Skeletal muscle tissue (tissue), 4 donors: ENCODE results near the gene DYRK2. TPM values are rescaled to one million over a fixed set of nuclear protein-coding genes. Genes with fewer than 3 reads are reported as not detected.
A peak's percentile ranks its signal among the peaks of the same experiment; 100 is the strongest.

Experiments
- H3K27ac ChIP-seq: one replicate; pipeline ENCODE4 v1.7.0; 2013; ENCODE audit warnings: mild to moderate bottlenecking, low read depth, low read length, inconsistent platforms
- H3K27me3 ChIP-seq, 3 donors: one replicate each; pipeline ENCODE4 v1.7.0; 2013; ENCODE audit warnings: low read length in 3 of 3; ENCODE audit not compliant: control insufficient read depth in 3 of 3, insufficient read depth in 3 of 3
- H3K36me3 ChIP-seq, 3 donors: one replicate each; pipeline ENCODE4 v1.7.0; 2013; ENCODE audit warnings: low read length in 3 of 3; ENCODE audit not compliant: control insufficient read depth in 3 of 3, insufficient read depth in 3 of 3
- H3K4me1 ChIP-seq, 3 donors: one replicate each; pipeline ENCODE4 v1.7.0; 2013; ENCODE audit warnings: low read length in 3 of 3, mild to moderate bottlenecking in 3 of 3; ENCODE audit not compliant: control insufficient read depth in 3 of 3, insufficient read depth in 3 of 3
- H3K4me3 ChIP-seq, 3 donors: one replicate each; pipeline ENCODE4 v1.7.0; 2013; ENCODE audit warnings: low read length in 3 of 3
- H3K9ac ChIP-seq, 3 donors: one replicate each; pipeline ENCODE4 v1.7.0; 2013; ENCODE audit warnings: low read length in 3 of 3, mild to moderate bottlenecking in 3 of 3, moderate library complexity in 2 of 3, low read depth in 1 of 3
- H3K9me3 ChIP-seq, 3 donors: one replicate each; pipeline ENCODE4 v1.7.0; 2013; ENCODE audit warnings: low read length in 3 of 3; ENCODE audit not compliant: control insufficient read depth in 3 of 3
- total RNA-seq: library from RNA; depleted of rRNA; stranded (reverse); fragments of >200 nt; gene quantifications from one replicate; pipeline ENCODE4 v1.2.3, GENCODE V29; 2014
- donor health status: Osteomylitis.

Gene DYRK2
- total RNA-seq, 1 donor from 2014 or later = 47.0 TPM

DNA sequence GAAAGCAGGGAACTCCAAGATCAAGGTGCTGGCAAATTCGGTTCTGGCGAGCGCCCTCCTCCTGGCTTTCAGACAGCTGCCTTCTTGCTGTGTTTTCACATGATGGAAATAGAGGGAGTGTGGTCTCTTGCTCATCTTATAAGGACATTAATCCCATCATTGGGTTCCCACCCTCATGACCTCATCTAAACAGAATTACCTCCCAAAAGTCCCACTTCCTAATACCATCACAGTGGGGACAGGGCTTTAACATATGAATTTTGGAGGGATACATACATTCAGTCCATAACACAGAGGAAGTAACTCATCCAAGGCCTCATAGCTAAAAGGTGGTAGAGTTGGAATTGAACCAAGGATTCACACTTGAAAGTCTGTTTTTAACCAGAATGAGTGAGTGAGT is 28.6 kb downstream of the DYRK2 start:
- Histone ChIP-seq H3K36me3 (no peaks in the 10 kb centered on the region), H3K27me3 (no peaks in the 10 kb centered on the region), H3K4me1 (peaks cover 5 to 10% (median 8%) of the 10 kb centered on the region in 3 donors), H3K27ac (no peak overlapping the region), H3K9ac (no peak overlapping the region), H3K9me3 (no peaks in the 10 kb centered on the region), H3K4me3 (no peak overlapping the region)

GRCh38 chr12:67681105-67681778 is 32.7 kb downstream of the DYRK2 start:
- H3K36me3 ChIP-seq = no peaks in the 10 kb centered on the region
- peak overlapping the region; percentile 91 for H3K27ac ChIP-seq
- no peaks in the 10 kb centered on the region for H3K9me3 ChIP-seq
- peaks cover 5 to 14% (median 8%) of the 10 kb centered on the region in 3 donors for H3K4me1 ChIP-seq
- peak overlapping the region in 2 of 3 donors; percentile 34 to 36 for H3K9ac ChIP-seq
- H3K27me3 ChIP-seq = no peaks in the 10 kb centered on the region
- no peak overlapping the region for H3K4me3 ChIP-seq

DNA sequence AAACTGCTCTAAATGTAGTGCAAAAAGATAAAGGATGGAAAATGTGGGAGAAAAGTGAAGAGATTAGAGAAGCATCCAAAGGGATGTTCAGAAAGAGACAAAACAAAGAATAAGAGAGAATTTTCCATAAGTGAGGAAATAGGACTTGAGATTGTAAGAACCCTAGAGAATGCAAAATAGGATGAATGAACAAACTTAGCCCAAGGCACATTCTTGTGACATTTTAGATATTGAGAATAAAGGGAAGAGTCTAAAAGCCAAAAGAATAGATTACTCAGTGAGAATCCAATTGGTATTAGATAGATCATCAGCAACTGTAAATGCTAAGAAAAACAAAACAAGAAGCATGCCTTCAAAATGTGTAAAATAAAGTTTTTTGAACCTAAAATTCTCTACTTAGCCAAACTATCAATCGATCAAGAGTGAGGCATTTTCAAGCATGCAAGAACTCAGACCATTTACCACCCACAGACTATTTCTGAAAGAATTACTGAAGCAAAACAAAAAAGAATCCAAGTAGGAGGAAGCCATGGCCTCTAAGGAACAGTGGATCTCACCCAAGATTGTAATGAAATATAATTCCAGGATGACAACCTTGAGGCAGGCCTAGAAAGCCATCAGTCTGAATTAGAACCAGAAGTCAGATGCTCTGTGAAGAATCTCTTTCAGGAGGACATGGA is 33.5 kb downstream of the DYRK2 start:
- H3K27me3 ChIP-seq = no peaks in the 10 kb centered on the region
- H3K4me1 ChIP-seq = peaks cover 5 to 14% (median 8%) of the 10 kb centered on the region in 3 donors
- H3K27ac ChIP-seq = peak overlapping the region; percentile 91
- no peak overlapping the region for H3K9ac ChIP-seq
- H3K4me3 ChIP-seq = no peak overlapping the region
- no peaks in the 10 kb centered on the region for H3K9me3 ChIP-seq
- H3K36me3 ChIP-seq = no peaks in the 10 kb centered on the region

GRCh38 chr12:67689385-67689784 is 40.8 kb downstream of the DYRK2 start:
- Histone ChIP-seq H3K4me1 (no peaks in the 10 kb centered on the region), H3K27ac (no peak overlapping the region), H3K36me3 (no peaks in the 10 kb centered on the region), H3K27me3 (no peaks in the 10 kb centered on the region), H3K9ac (no peak overlapping the region), H3K9me3 (no peaks in the 10 kb centered on the region), H3K4me3 (no peak overlapping the region)

GRCh38 chr12:67690656-67691055 is 42.1 kb downstream of the DYRK2 start:
- Histone ChIP-seq H3K4me3 (no peak overlapping the region), H3K36me3 (no peaks in the 10 kb centered on the region), H3K4me1 (no peaks in the 10 kb centered on the region), H3K27me3 (no peaks in the 10 kb centered on the region), H3K9ac (no peak overlapping the region), H3K9me3 (no peaks in the 10 kb centered on the region), H3K27ac (no peak overlapping the region)

GRCh38 chr12:67691220-67691619 is 42.7 kb downstream of the DYRK2 start:
- Histone ChIP-seq H3K9me3 (no peaks in the 10 kb centered on the region), H3K27me3 (no peaks in the 10 kb centered on the region), H3K4me3 (no peak overlapping the region), H3K9ac (no peak overlapping the region), H3K27ac (no peak overlapping the region), H3K4me1 (no peaks in the 10 kb centered on the region), H3K36me3 (no peaks in the 10 kb centered on the region)

DNA sequence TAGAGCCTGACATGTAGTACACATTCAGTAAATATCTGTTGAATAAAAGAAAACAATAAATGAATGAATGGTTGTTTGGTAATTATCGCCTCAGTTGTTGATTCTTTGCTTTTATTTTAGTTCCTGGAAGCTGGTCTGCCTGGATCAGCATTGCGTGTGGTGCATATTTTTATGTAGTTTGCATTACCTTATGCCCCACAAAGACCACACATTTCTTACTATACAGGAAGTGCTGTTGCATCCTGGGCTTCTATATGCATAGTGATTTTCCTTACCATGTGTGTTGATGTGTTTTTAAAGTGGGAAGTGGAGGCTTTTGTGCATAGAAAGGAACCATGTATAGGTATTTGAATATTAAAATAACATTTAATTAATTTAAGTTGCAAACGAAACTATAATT is 43.6 kb downstream of the DYRK2 start:
- no peaks in the 10 kb centered on the region for H3K36me3 ChIP-seq
- H3K27me3 ChIP-seq = no peaks in the 10 kb centered on the region
- no peak overlapping the region for H3K4me3 ChIP-seq
- no peak overlapping the region for H3K27ac ChIP-seq
- no peaks in the 10 kb centered on the region for H3K4me1 ChIP-seq
- H3K9ac ChIP-seq = no peak overlapping the region
- no peaks in the 10 kb centered on the region for H3K9me3 ChIP-seq

- no peaks in the 10 kb centered on the region for H3K4me1 ChIP-seq
These were observed 44.4 kb downstream of the DYRK2 start for GRCh38 chr12:67692966-67693365.

DNA sequence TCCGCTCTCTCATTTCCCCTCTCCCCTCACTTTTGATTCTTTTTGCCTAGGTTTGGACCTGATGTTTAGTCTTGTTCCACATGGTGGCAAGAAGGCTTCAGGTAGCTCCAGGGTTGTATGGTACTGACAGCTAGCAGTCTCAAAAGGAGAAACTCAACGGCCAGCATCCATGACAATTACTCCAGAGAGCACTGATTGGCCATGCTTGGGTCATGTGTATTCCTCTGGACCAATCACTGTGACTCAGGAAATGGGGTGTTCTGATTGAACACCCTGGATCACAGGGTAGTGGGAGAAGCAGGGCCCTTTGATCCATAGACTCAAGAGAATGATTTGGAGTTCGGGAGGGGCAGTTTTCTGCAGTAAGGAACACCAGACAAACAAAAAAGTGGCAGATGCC is 45.3 kb downstream of the DYRK2 start:
- no peaks in the 10 kb centered on the region for H3K36me3 ChIP-seq
- H3K9me3 ChIP-seq = no peaks in the 10 kb centered on the region
- H3K27ac ChIP-seq = no peak overlapping the region
- no peak overlapping the region for H3K9ac ChIP-seq
- H3K4me1 ChIP-seq = peaks cover 0 to 1% (median 0%) of the 10 kb centered on the region in 3 donors
- no peaks in the 10 kb centered on the region for H3K27me3 ChIP-seq
- H3K4me3 ChIP-seq = no peak overlapping the region

More at GRCh38 chr12:67692966-67693365, 44.4 kb downstream of the DYRK2 start:
- no peak overlapping the region for H3K4me3 ChIP-seq
- no peaks in the 10 kb centered on the region for H3K36me3 ChIP-seq
- no peaks in the 10 kb centered on the region for H3K27me3 ChIP-seq
- no peak overlapping the region for H3K27ac ChIP-seq
- no peak overlapping the region for H3K9ac ChIP-seq
- H3K9me3 ChIP-seq = no peaks in the 10 kb centered on the region

DNA sequence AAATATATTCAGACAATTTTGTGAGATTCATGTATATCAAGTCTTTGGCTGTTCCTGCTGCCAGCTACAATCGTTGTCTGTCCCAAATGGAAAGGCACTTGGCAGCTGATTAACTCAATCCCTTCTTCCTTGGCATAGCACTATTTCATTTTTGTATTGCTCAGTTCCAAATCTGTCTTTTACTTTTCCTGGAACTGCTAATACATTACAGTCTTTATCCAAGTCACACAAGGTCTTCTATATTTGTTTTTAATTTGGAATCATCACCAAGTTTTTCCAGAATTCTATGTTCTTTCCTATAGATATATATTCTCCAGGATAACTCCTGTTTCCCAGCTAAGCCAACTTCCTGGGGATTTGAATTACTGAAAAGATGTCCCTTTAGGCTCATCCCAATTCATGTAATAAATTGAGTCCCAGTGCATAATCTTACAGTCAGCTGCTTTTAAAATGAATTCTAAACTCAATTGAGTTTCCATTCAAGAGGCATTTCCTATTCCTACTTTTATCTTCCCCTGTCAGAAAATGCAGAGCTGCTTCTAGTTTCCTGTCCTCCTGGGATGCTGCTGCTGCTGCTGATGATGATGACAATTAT is 45.9 kb downstream of the DYRK2 start:
- Histone ChIP-seq H3K27me3 (no peaks in the 10 kb centered on the region), H3K4me3 (no peak overlapping the region), H3K4me1 (peaks cover 0 to 6% (median 0%) of the 10 kb centered on the region in 3 donors), H3K27ac (no peak overlapping the region), H3K9me3 (no peaks in the 10 kb centered on the region), H3K9ac (no peak overlapping the region), H3K36me3 (no peaks in the 10 kb centered on the region)
